ENCODE data around the gene KRT14. TPM values are rescaled to one million over a fixed set of nuclear protein-coding genes. Genes with fewer than 3 reads are reported as not detected.
"Not testable (repeated sequence)": the region's sequence is repeated elsewhere in the genome, so short reads cannot be mapped to it uniquely, and the experiment has no call there.

KRT14 gene
- total RNA-seq, 1 experiment from 2014 or later: not detected

- intact Hi-C loops (cut with micrococcal nuclease; ENCODE audit: unreplicated experiment): no loop called here
- no peak for DNase-seq
- CTCF ChIA-PET: interaction anchor here (0.9 kb wide), 1 partner anchor 68 kb away, joined by 4 read pairs; no protein-coding TSS in a partner anchor
- Histone ChIP-seq H3K4me3 (ENCODE audit: low read depth, low read length) (no peak overlapping the region), H3K4me1 (no peaks in the 10 kb centered on the region), H3K36me3 (ENCODE audit: control insufficient read depth, insufficient read depth, low read length) (no peaks in the 10 kb centered on the region), H3K27me3 (replicated peaks; ENCODE audit: control insufficient read depth, insufficient read depth, low read length) (no peaks in the 10 kb centered on the region), H3K9me3 (no peaks in the 10 kb centered on the region)
- Mint-ChIP-seq H3K27me3 (ENCODE audit: insufficient read depth, unreplicated experiment) (no peaks in the 10 kb centered on the region), H3K36me3 (ENCODE audit: insufficient read depth, unreplicated experiment) (no peaks in the 10 kb centered on the region), H3K9me3 (ENCODE audit: unreplicated experiment) (no peaks in the 10 kb centered on the region), H3K27ac (ENCODE audit: unreplicated experiment) (no peak overlapping the region), H3K4me1 (ENCODE audit: low read depth, unreplicated experiment) (peaks cover 8% of the 10 kb centered on the region), H3K4me3 (ENCODE audit: unreplicated experiment) (no peak overlapping the region)
- TF ChIP-seq CTCF (IDR thresholded peaks at IDR 0.05; ENCODE audit: insufficient read depth in 1 of 2, low read depth in 1 of 2, low read length in 1 of 2, severe bottlenecking in 1 of 2, unreplicated experiment in 1 of 2): no peak
- POLR2A ChIA-PET: no interaction called here
- BruUV-seq (replicated peaks): no TSS peak
These were observed 30.4 kb upstream of the KRT14 start for GRCh38 chr17:41617136-41617535.

- not testable (repeated sequence) for H3K36me3 Mint-ChIP-seq (ENCODE audit: insufficient read depth, unreplicated experiment)
These were observed 29.8 kb upstream of the KRT14 start for GRCh38 chr17:41616486-41616885.

GRCh38 chr17:41615454-41615853, 28.8 kb upstream of the KRT14 start:
- Mint-ChIP-seq H3K4me1 (ENCODE audit: low read depth, unreplicated experiment) (peaks cover 8% of the 10 kb centered on the region), H3K36me3 (ENCODE audit: insufficient read depth, unreplicated experiment) (no peaks in the 10 kb centered on the region), H3K9me3 (ENCODE audit: unreplicated experiment) (no peaks in the 10 kb centered on the region), H3K27me3 (ENCODE audit: insufficient read depth, unreplicated experiment) (no peaks in the 10 kb centered on the region), H3K27ac (ENCODE audit: unreplicated experiment) (no peak overlapping the region), H3K4me3 (ENCODE audit: unreplicated experiment) (no peak overlapping the region)
- CTCF ChIA-PET: interaction anchor here (0.9 kb wide), 1 partner anchor 33 kb away, joined by 4 read pairs; no protein-coding TSS in a partner anchor
- intact Hi-C loops (cut with micrococcal nuclease; ENCODE audit: unreplicated experiment): no loop called here
- no peak overlapping the region for H3K4me3 ChIP-seq (ENCODE audit: low read depth, low read length)
- POLR2A ChIA-PET: no interaction called here
- H3K36me3 ChIP-seq (ENCODE audit: control insufficient read depth, insufficient read depth, low read length): no peaks in the 10 kb centered on the region
- BruUV-seq (replicated peaks): no TSS peak
- TF ChIP-seq CTCF (IDR thresholded peaks at IDR 0.05; ENCODE audit: insufficient read depth in 1 of 2, low read depth in 1 of 2, low read length in 1 of 2, severe bottlenecking in 1 of 2, unreplicated experiment in 1 of 2): no peak
- DNase-seq: peak; percentile 46 to 60
- H3K9me3 ChIP-seq: no peaks in the 10 kb centered on the region
- H3K4me1 ChIP-seq: no peaks in the 10 kb centered on the region
- no peaks in the 10 kb centered on the region for H3K27me3 ChIP-seq (replicated peaks; ENCODE audit: control insufficient read depth, insufficient read depth, low read length)

More at GRCh38 chr17:41616486-41616885, 29.8 kb upstream of the KRT14 start:
- H3K4me3 Mint-ChIP-seq (ENCODE audit: unreplicated experiment); H3K9me3 Mint-ChIP-seq (ENCODE audit: unreplicated experiment); H3K27me3 ChIP-seq (replicated peaks; ENCODE audit: control insufficient read depth, insufficient read depth, low read length); H3K9me3 ChIP-seq; DNase-seq; BruUV-seq (replicated peaks); H3K4me3 ChIP-seq (ENCODE audit: low read depth, low read length); H3K36me3 ChIP-seq (ENCODE audit: control insufficient read depth, insufficient read depth, low read length); H3K4me1 Mint-ChIP-seq (ENCODE audit: low read depth, unreplicated experiment); intact Hi-C loops (cut with micrococcal nuclease; ENCODE audit: unreplicated experiment); H3K27ac Mint-ChIP-seq (ENCODE audit: unreplicated experiment); H3K4me1 ChIP-seq; POLR2A ChIA-PET; H3K27me3 Mint-ChIP-seq (ENCODE audit: insufficient read depth, unreplicated experiment): not testable (repeated sequence)
- CTCF ChIA-PET: interaction anchor here (0.9 kb wide), 1 partner anchor 68 kb away, joined by 4 read pairs; no protein-coding TSS in a partner anchor

- H3K4me3 Mint-ChIP-seq (ENCODE audit: unreplicated experiment); H3K27ac Mint-ChIP-seq (ENCODE audit: unreplicated experiment); DNase-seq; H3K36me3 ChIP-seq (ENCODE audit: control insufficient read depth, insufficient read depth, low read length); BruUV-seq (replicated peaks); H3K9me3 Mint-ChIP-seq (ENCODE audit: unreplicated experiment); H3K4me1 Mint-ChIP-seq (ENCODE audit: low read depth, unreplicated experiment); intact Hi-C loops (cut with micrococcal nuclease; ENCODE audit: unreplicated experiment); H3K36me3 Mint-ChIP-seq (ENCODE audit: insufficient read depth, unreplicated experiment); H3K4me3 ChIP-seq (ENCODE audit: low read depth, low read length); H3K27me3 Mint-ChIP-seq (ENCODE audit: insufficient read depth, unreplicated experiment); H3K9me3 ChIP-seq; H3K27me3 ChIP-seq (replicated peaks; ENCODE audit: control insufficient read depth, insufficient read depth, low read length); H3K4me1 ChIP-seq; POLR2A ChIA-PET: not testable (repeated sequence)
- CTCF ChIA-PET: interaction anchor here (0.9 to 1.2 kb wide), 2 partner anchors 33 to 51 kb away, joined by 3 to 4 read pairs; no protein-coding TSS in a partner anchor
These were observed 28.1 kb upstream of the KRT14 start for GRCh38 chr17:41614767-41615166.
